ENCODE measurements around the gene AHCY. TPM values are rescaled to one million over a fixed set of nuclear protein-coding genes. Genes with fewer than 3 reads are reported as not detected.
"Not testable (repeated sequence)": the region's sequence is repeated elsewhere in the genome, so short reads cannot be mapped to it uniquely, and the experiment has no call there.

The AHCY gene
- total and polyA plus RNA-seq, 2 donors (not counting 1 experiment from before 2014, with no cell fraction given) = 68.4 to 78.3 TPM

DNA sequence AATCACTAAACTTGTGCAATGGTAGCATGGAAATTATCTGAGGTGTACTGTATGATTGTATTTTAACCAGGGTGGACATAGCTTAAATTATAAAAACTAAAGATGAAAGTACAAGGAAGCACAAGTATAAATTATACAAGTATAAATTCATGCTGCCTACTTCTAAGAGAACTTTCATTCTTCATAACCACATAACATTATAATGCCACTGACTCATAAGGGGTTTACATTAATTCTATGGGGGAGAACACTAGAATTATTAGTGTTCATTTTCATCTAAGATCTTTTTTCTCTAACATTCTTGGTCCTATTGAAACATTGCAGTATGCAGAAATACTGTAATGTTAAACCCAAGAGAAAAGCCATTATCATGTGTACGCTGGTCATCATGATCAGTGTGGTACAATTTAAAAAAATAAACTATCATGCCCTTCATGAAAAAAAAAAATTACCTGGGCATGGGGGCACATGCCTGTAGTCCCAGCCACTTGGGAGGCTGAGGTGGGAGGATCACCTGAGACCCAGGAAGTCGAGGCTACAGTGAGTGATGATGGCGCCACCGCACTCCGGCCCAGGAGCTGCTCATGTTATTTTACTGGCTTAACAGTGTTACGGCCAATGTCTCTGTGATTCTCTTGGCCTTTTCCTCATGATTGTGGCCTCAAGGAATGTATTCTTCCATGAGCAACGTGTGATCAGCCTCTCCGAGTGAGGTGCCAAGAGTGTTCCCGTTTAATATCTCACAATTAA is 25.9 kb upstream of the AHCY start:
- no peaks in the 10 kb centered on the region for H4K20me1 ChIP-seq (ENCODE audit: control insufficient read depth, extremely low read depth, insufficient read depth, low read length)
- no peaks in the 10 kb centered on the region for H3K36me3 ChIP-seq (ENCODE audit: control insufficient read depth, insufficient read depth, low read length)
- H3K27ac ChIP-seq (ENCODE audit: insufficient read depth, low read length) = no peak overlapping the region
- H3K9ac ChIP-seq (ENCODE audit: insufficient read depth, low read length) = no peak overlapping the region
- H3K9me3 ChIP-seq (ENCODE audit: control insufficient read depth, insufficient read depth, low read depth, low read length) = no peaks in the 10 kb centered on the region
- H3K4me3 ChIP-seq (replicated peaks in 1 of 4; ENCODE audit: control extremely low read depth in 1 of 4, insufficient read depth in 1 of 4, low read depth in 3 of 4, low read length in 4 of 4) = no peak overlapping the region
- H3K4me2 ChIP-seq (ENCODE audit: extremely low read depth, insufficient read depth, low read length) = no peak overlapping the region
- no peak for TF ChIP-seq EZH2 (IDR thresholded peaks at IDR 0.05; ENCODE audit: low read length, missing control alignments)
- TF ChIP-seq, protein P1, sequence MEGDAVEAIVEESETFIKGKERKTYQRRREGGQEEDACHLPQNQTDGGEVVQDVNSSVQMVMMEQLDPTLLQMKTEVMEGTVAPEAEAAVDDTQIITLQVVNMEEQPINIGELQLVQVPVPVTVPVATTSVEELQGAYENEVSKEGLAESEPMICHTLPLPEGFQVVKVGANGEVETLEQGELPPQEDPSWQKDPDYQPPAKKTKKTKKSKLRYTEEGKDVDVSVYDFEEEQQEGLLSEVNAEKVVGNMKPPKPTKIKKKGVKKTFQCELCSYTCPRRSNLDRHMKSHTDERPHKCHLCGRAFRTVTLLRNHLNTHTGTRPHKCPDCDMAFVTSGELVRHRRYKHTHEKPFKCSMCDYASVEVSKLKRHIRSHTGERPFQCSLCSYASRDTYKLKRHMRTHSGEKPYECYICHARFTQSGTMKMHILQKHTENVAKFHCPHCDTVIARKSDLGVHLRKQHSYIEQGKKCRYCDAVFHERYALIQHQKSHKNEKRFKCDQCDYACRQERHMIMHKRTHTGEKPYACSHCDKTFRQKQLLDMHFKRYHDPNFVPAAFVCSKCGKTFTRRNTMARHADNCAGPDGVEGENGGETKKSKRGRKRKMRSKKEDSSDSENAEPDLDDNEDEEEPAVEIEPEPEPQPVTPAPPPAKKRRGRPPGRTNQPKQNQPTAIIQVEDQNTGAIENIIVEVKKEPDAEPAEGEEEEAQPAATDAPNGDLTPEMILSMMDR (conservative IDR thresholded peaks at IDR 0.05 in 1 of 2, IDR thresholded peaks at IDR 0.05 in 1 of 2; ENCODE audit: low read depth in 1 of 2, low read length in 2 of 2) = no peak
- no peaks in the 10 kb centered on the region for H3K27me3 ChIP-seq (ENCODE audit: control insufficient read depth, insufficient read depth, low read length)
- no peaks in the 10 kb centered on the region for H3K79me2 ChIP-seq (ENCODE audit: control insufficient read depth, insufficient read depth, low read length)
- H2AFZ ChIP-seq (ENCODE audit: low read length) = no peak overlapping the region
- DNase-seq (ENCODE audit: low read depth in 2 of 2) = peak; percentile 38 to 53
- no peaks in the 10 kb centered on the region for H3K4me1 ChIP-seq (ENCODE audit: control insufficient read depth, extremely low read depth, insufficient read depth, low read length)

DNA sequence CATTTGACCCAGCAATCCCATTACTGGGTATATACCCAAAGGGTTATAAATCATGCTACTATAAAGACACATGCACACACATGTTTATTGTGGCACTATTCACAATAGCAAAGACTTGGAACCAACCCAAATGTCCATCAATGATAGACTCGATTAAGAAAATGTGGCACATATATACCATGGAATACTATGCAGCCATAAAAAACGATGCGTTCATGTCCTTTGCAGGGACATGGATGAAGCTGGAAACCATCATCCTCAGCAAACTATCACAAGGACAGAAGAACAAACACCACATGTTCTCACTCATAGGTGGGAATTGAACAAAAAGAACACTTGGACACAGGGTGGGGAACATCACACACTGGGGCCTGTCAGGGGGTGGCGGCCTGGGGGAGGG is 25.1 kb upstream of the AHCY start:
- H3K27ac ChIP-seq (ENCODE audit: insufficient read depth, low read length); H3K4me3 ChIP-seq (replicated peaks in 1 of 4; ENCODE audit: control extremely low read depth in 1 of 4, insufficient read depth in 1 of 4, low read depth in 3 of 4, low read length in 4 of 4); H3K4me1 ChIP-seq (ENCODE audit: control insufficient read depth, extremely low read depth, insufficient read depth, low read length); H3K4me2 ChIP-seq (ENCODE audit: extremely low read depth, insufficient read depth, low read length); DNase-seq (ENCODE audit: low read depth in 2 of 2); H3K9me3 ChIP-seq (ENCODE audit: control insufficient read depth, insufficient read depth, low read depth, low read length); H3K79me2 ChIP-seq (ENCODE audit: control insufficient read depth, insufficient read depth, low read length); H3K27me3 ChIP-seq (ENCODE audit: control insufficient read depth, insufficient read depth, low read length); H2AFZ ChIP-seq (ENCODE audit: low read length); H3K36me3 ChIP-seq (ENCODE audit: control insufficient read depth, insufficient read depth, low read length); H3K9ac ChIP-seq (ENCODE audit: insufficient read depth, low read length); H4K20me1 ChIP-seq (ENCODE audit: control insufficient read depth, extremely low read depth, insufficient read depth, low read length): not testable (repeated sequence)

DNA sequence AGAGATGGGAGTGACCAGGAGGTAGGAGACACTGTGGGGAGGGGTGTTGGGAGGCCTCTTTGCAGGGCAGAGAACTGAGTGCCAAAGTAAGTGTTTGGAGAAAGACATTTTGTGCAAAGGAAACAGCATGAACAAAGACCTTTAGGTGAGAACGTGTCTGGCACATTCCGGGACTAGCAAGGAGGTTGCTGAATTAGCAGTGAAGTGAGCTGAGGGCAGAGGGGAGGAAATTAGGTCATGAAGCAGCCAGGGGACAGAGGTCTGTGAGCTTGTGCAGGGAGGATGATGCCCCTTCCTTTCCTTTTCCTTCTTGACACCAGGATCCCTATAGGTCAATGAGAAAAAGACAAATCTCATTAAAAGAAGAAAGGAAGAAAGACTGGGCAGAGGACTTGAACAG is 21.4 kb upstream of the AHCY start:
- Histone ChIP-seq H3K36me3 (ENCODE audit: control insufficient read depth, insufficient read depth, low read length) (no peaks in the 10 kb centered on the region), H3K27me3 (ENCODE audit: control insufficient read depth, insufficient read depth, low read length) (no peaks in the 10 kb centered on the region), H3K4me3 (replicated peaks in 1 of 4; ENCODE audit: control extremely low read depth in 1 of 4, insufficient read depth in 1 of 4, low read depth in 3 of 4, low read length in 4 of 4) (no peak overlapping the region), H3K4me2 (ENCODE audit: extremely low read depth, insufficient read depth, low read length) (no peak overlapping the region), H3K9ac (ENCODE audit: insufficient read depth, low read length) (no peak overlapping the region), H2AFZ (ENCODE audit: low read length) (no peak overlapping the region), H3K4me1 (ENCODE audit: control insufficient read depth, extremely low read depth, insufficient read depth, low read length) (no peaks in the 10 kb centered on the region), H3K79me2 (ENCODE audit: control insufficient read depth, insufficient read depth, low read length) (no peaks in the 10 kb centered on the region), H4K20me1 (ENCODE audit: control insufficient read depth, extremely low read depth, insufficient read depth, low read length) (no peaks in the 10 kb centered on the region), H3K27ac (ENCODE audit: insufficient read depth, low read length) (no peak overlapping the region), H3K9me3 (ENCODE audit: control insufficient read depth, insufficient read depth, low read depth, low read length) (no peaks in the 10 kb centered on the region)
- no peak for DNase-seq (ENCODE audit: low read depth in 2 of 2)
- TF ChIP-seq EZH2 (IDR thresholded peaks at IDR 0.05; ENCODE audit: low read length, missing control alignments) = no peak
- TF ChIP-seq, protein P1 (conservative IDR thresholded peaks at IDR 0.05 in 1 of 2, IDR thresholded peaks at IDR 0.05 in 1 of 2; ENCODE audit: low read depth in 1 of 2, low read length in 2 of 2) = no peak
